CD14-positive monocyte (primary cell): Measurements from ENCODE around the gene CNOT4. TPM values are rescaled to one million over a fixed set of nuclear protein-coding genes. Genes with fewer than 3 reads are reported as not detected.
"Not testable (repeated sequence)": the region's sequence is repeated elsewhere in the genome, so short reads cannot be mapped to it uniquely, and the experiment has no call there.

Experiments
- DNase-seq, 3 donors: peaks; one replicate each; pipeline ENCODE4 v3.0.0-alpha.2; 2011 to 2022
- H2AFZ ChIP-seq: 2 replicates; pipeline ENCODE4 v1.6.0; 2012; ENCODE audit warnings: mild to moderate bottlenecking, low read depth, low read length, inconsistent platforms; ENCODE audit not compliant: insufficient read depth, poor library complexity, severe bottlenecking
- H3K27ac ChIP-seq, 2 donors: 1 replicate in 1 of 2; 2 replicates in 1 of 2; pipeline ENCODE4 v1.5.1; 2012 to 2013; ENCODE audit warnings: low read length in 2 of 2, control low read depth in 1 of 2, inconsistent platforms in 1 of 2, low read depth in 1 of 2, mild to moderate bottlenecking in 1 of 2
- H3K27me3 ChIP-seq, 2 donors: one replicate each; pipeline versions ENCODE4 v1.6.0 to v1.6.1; 2011 to 2013; ENCODE audit warnings: low read length in 2 of 2; ENCODE audit not compliant: control insufficient read depth in 2 of 2, insufficient read depth in 2 of 2
- H3K36me3 ChIP-seq, 2 donors: replicated peaks in 1 of 2; 1 replicate in 1 of 2; 2 replicates in 1 of 2; pipeline versions ENCODE4 v1.5.1 to v1.6.1; 2012 to 2013; ENCODE audit warnings: low read length in 2 of 2, control low read depth in 1 of 2, inconsistent platforms in 1 of 2, mild to moderate bottlenecking in 1 of 2; ENCODE audit not compliant: insufficient read depth in 2 of 2, control insufficient read depth in 1 of 2
- H3K4me1 ChIP-seq, 2 donors: 1 replicate in 1 of 2; 2 replicates in 1 of 2; pipeline versions ENCODE4 v1.5.1 to v1.6.1; 2012 to 2013; ENCODE audit warnings: low read length in 2 of 2, control low read depth in 1 of 2, inconsistent platforms in 1 of 2, mild to moderate bottlenecking in 1 of 2, moderate library complexity in 1 of 2; ENCODE audit not compliant: insufficient read depth in 2 of 2, control insufficient read depth in 1 of 2
- H3K4me2 ChIP-seq: replicated peaks from 2 replicates; pipeline ENCODE3; 2012; ENCODE audit warnings: low read length, moderate library complexity, mild to moderate bottlenecking; ENCODE audit not compliant: poor library complexity, severe bottlenecking; ENCODE audit errors: extremely low read depth
- H3K4me3 ChIP-seq, 3 experiments: fragments of 200-600 bp in 1 of 3; sonication (generic) in 1 of 3; replicated peaks in 1 of 3; 1 replicate in 2 of 3; 2 replicates in 1 of 3; pipeline ENCODE4 v1.5.1; 2011 to 2013; ENCODE audit warnings: low read length in 3 of 3, mild to moderate bottlenecking in 3 of 3, control low read depth in 2 of 3, low read depth in 2 of 3, inconsistent platforms in 1 of 3, moderate library complexity in 1 of 3
- H3K79me2 ChIP-seq: 2 replicates; pipeline ENCODE4 v1.6.0; 2012; ENCODE audit warnings: mild to moderate bottlenecking, control low read depth, inconsistent platforms, low read length, moderate library complexity; ENCODE audit not compliant: insufficient read depth
- H3K9ac ChIP-seq: 2 replicates; pipeline ENCODE4 v1.6.0; 2017; ENCODE audit warnings: low read length, mild to moderate bottlenecking; ENCODE audit not compliant: insufficient read depth, poor library complexity, severe bottlenecking
- H3K9me3 ChIP-seq, 2 donors: replicated peaks in 1 of 2; 1 replicate in 1 of 2; 2 replicates in 1 of 2; pipeline versions ENCODE4 v1.5.1 to v1.6.1; 2012 to 2013; ENCODE audit warnings: low read length in 2 of 2, control low read depth in 1 of 2; ENCODE audit not compliant: control insufficient read depth in 1 of 2, insufficient read depth in 1 of 2
- H4K20me1 ChIP-seq: 2 replicates; pipeline ENCODE4 v1.6.0; 2012; ENCODE audit warnings: mild to moderate bottlenecking, low read length, control low read depth, moderate library complexity; ENCODE audit not compliant: insufficient read depth
- H3K27ac Mint-ChIP-seq, 7 donors: one replicate each; pipeline ENCODE4 v1.8.0; 2020; ENCODE audit warnings: mild to moderate bottlenecking in 7 of 7, mixed read lengths in 7 of 7, moderate library complexity in 6 of 7, inconsistent platforms in 2 of 7
- H3K27me3 Mint-ChIP-seq, 3 donors: one replicate each; pipeline ENCODE4 v1.8.0; 2021 to 2022; ENCODE audit warnings: low read depth in 3 of 3, mild to moderate bottlenecking in 3 of 3, mixed read lengths in 3 of 3, moderate library complexity in 3 of 3, inconsistent platforms in 1 of 3
- H3K36me3 Mint-ChIP-seq, 2 donors: one replicate each; pipeline ENCODE4 v1.8.0; 2020; ENCODE audit warnings: mixed read lengths in 2 of 2, inconsistent platforms in 1 of 2, mild to moderate bottlenecking in 1 of 2
- H3K4me1 Mint-ChIP-seq: one replicate; pipeline ENCODE4 v1.8.0; 2020; ENCODE audit warnings: mild to moderate bottlenecking, mixed read lengths
- H3K4me3 Mint-ChIP-seq, 2 donors: one replicate each; pipeline ENCODE4 v1.8.0; 2020; ENCODE audit warnings: mild to moderate bottlenecking in 2 of 2, mixed read lengths in 2 of 2, moderate library complexity in 1 of 2
- H3K9me3 Mint-ChIP-seq, 7 donors: one replicate each; pipeline ENCODE4 v1.8.0; 2020 to 2022; ENCODE audit warnings: mixed read lengths in 7 of 7, mild to moderate bottlenecking in 6 of 7, moderate library complexity in 6 of 7, inconsistent platforms in 2 of 7
- WGBS: methylation state at CpG from one replicate; pipeline ENCODE4 v1.1.5; 2013; ENCODE audit warnings: missing lambda C conversion rate; ENCODE audit not compliant: insufficient coverage; 5-methylcytosine and 5-hydroxymethylcytosine counted together
- intact Hi-C, 2 donors: fragments of 100-400 bp; cut with micrococcal nuclease; formaldehyde crosslinking; loops; one replicate each; pipeline versions ENCODE4 v1.15.0 to v1.15.1; 2023
- polyA plus RNA-seq, 3 donors: library from polyadenylated mRNA; depleted of rRNA in 1 of 3; unstranded in 2 of 3; stranded (reverse) in 1 of 3; fragments of 300-500 nt in 2 of 3; fragments of >200 nt in 1 of 3; fragmentation: Illumina TruSeq in 2 of 3; gene quantifications; 1 replicate in 2 of 3; 2 replicates in 1 of 3; pipeline ENCODE4 v1.2.3, GENCODE V29; 2012 to 2021
- TF ChIP-seq, protein P1 (sequence below): fragments of 200-600 bp; IDR thresholded peaks from one replicate; pipeline ENCODE4 v1.8.0; 2022; ENCODE audit warnings: antibody characterized with exemption, mild to moderate bottlenecking

The CNOT4 gene
- polyA plus RNA-seq, 3 donors: 4.3 to 7.9 (median 6.3) TPM

DNA sequence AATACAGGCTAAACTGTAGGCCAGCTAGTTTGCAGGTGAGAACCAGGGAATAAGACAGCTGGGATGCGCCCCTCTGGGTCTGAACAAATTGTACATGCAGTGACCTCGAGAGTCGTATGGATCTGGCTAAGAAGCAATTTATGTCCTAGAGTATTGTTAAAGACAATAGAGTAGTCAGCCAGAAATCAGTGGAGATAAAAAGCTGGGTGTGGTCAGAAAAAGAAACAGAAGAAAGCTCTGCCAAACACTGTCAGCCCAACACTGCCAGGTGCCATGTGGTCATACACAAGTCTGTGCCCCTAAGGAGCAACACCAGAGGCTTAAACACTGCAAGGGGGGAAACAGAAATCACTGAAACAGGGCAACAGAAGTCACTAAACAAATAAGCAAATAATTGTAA, 62.2 kb downstream of the CNOT4 start:
- Histone ChIP-seq H3K9me3 (no peaks in the 10 kb centered on the region), H3K4me1 (no peaks in the 10 kb centered on the region), H3K36me3 (peaks cover 3 to 7% of the 10 kb centered on the region in 2 donors), H3K9ac (no peak overlapping the region), H3K27me3 (no peaks in the 10 kb centered on the region), H3K27ac (no peak overlapping the region), H4K20me1 (peaks cover 92% of the 10 kb centered on the region), H3K4me3 (no peak overlapping the region), H3K4me2 (no peak overlapping the region), H2AFZ (no peak overlapping the region), H3K79me2 (peaks cover 79% of the 10 kb centered on the region)
- H3K4me1 Mint-ChIP-seq: peaks cover 13% of the 10 kb centered on the region
- H3K27ac Mint-ChIP-seq: peak overlapping the region in 3 of 7 donors; percentile 7 to 70 (median 54)
- no peak overlapping the region for H3K4me3 Mint-ChIP-seq
- peaks cover 2 to 18% of the 10 kb centered on the region in 2 donors for H3K36me3 Mint-ChIP-seq
- no peaks in the 10 kb centered on the region for H3K27me3 Mint-ChIP-seq
- 98% methylated on average over 3 of the region's 3 CpGs for whole genome bisulfite sequencing
- intact Hi-C loops: no loop called here
- TF ChIP-seq, protein P1, sequence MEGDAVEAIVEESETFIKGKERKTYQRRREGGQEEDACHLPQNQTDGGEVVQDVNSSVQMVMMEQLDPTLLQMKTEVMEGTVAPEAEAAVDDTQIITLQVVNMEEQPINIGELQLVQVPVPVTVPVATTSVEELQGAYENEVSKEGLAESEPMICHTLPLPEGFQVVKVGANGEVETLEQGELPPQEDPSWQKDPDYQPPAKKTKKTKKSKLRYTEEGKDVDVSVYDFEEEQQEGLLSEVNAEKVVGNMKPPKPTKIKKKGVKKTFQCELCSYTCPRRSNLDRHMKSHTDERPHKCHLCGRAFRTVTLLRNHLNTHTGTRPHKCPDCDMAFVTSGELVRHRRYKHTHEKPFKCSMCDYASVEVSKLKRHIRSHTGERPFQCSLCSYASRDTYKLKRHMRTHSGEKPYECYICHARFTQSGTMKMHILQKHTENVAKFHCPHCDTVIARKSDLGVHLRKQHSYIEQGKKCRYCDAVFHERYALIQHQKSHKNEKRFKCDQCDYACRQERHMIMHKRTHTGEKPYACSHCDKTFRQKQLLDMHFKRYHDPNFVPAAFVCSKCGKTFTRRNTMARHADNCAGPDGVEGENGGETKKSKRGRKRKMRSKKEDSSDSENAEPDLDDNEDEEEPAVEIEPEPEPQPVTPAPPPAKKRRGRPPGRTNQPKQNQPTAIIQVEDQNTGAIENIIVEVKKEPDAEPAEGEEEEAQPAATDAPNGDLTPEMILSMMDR: no peak
- H3K9me3 Mint-ChIP-seq: no peaks in the 10 kb centered on the region
- no peak for DNase-seq

- Mint-ChIP-seq H3K36me3 (peaks cover 2 to 18% of the 10 kb centered on the region in 2 donors), H3K27me3 (no peaks in the 10 kb centered on the region), H3K27ac (peak overlapping the region in 2 of 7 donors; percentile 60 to 79), H3K4me1 (peaks cover 13% of the 10 kb centered on the region), H3K4me3 (no peak overlapping the region), H3K9me3 (no peaks in the 10 kb centered on the region)
- H3K9me3 ChIP-seq: no peaks in the 10 kb centered on the region
- peaks cover 3 to 7% of the 10 kb centered on the region in 2 donors for H3K36me3 ChIP-seq
- H3K9ac ChIP-seq: no peak overlapping the region
- H3K4me3 ChIP-seq: no peak overlapping the region
- no peak overlapping the region for H2AFZ ChIP-seq
- TF ChIP-seq, protein P1: no peak
- H4K20me1 ChIP-seq: peaks cover 91% of the 10 kb centered on the region
- no peaks in the 10 kb centered on the region for H3K4me1 ChIP-seq
- H3K27me3 ChIP-seq: no peaks in the 10 kb centered on the region
- no peak for DNase-seq
- peaks cover 78% of the 10 kb centered on the region for H3K79me2 ChIP-seq
- intact Hi-C loops: no loop called here
- H3K4me2 ChIP-seq: no peak overlapping the region
- no peak overlapping the region for H3K27ac ChIP-seq
Measured at GRCh38 chr7:135445690-135446089, 64.2 kb downstream of the CNOT4 start.

DNA sequence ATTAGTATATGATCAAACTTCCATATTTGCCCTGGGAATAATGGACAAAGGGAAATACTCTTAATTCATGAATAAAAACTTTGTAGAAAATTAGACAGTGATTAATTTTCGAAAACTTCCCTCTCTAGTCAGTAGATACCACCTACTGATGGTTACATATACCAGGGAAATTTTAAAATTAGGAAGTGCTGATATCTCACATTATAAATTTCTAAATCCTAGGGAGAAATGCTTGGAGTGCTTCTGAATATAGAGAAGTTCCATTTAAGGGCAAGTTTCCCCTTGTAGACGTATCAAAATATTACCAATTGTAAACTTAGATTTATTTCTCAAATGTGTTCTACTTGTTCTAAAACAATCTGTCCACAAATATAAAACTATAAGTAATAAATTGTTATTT, 64.6 kb downstream of the CNOT4 start:
- H3K27ac ChIP-seq, H3K9me3 ChIP-seq, intact Hi-C loops, H3K4me2 ChIP-seq, H3K9me3 Mint-ChIP-seq, DNase-seq, H3K36me3 ChIP-seq, H3K9ac ChIP-seq, H3K4me1 ChIP-seq, H3K27me3 ChIP-seq, H3K27me3 Mint-ChIP-seq, H3K4me3 ChIP-seq, H2AFZ ChIP-seq, H3K4me3 Mint-ChIP-seq: not testable (repeated sequence)
- peaks cover 91% of the 10 kb centered on the region for H4K20me1 ChIP-seq
- peak overlapping the region in 1 of 7 donors; percentile 32 for H3K27ac Mint-ChIP-seq
- no CpG with 5 or more reads among the region's 2 CpGs for WGBS
- peaks cover 13% of the 10 kb centered on the region for H3K4me1 Mint-ChIP-seq
- peaks cover 0 to 18% of the 10 kb centered on the region in 2 donors for H3K36me3 Mint-ChIP-seq
- peaks cover 77% of the 10 kb centered on the region for H3K79me2 ChIP-seq
